Activated B cell treated with CpG ODN at 0.5 μM for 24 hours (primary cell): ENCODE data around the gene PLA2G2E. TPM values are rescaled to one million over a fixed set of nuclear protein-coding genes. Genes with fewer than 3 reads are reported as not detected.
A peak's percentile ranks its signal among the peaks of the same experiment; 100 is the strongest.

Experiments
- ATAC-seq: fragments of 200-7000 bp; cut with Tn5 transposase; one replicate; pipeline ENCODE4 v1.10.0; 2021; ENCODE audit warnings: low read depth, mild to moderate bottlenecking, moderate library complexity
- CTCF ChIA-PET: fragments of 350-600 bp; sonication (Branson Sonifier 250); formaldehyde crosslinking; loops from one replicate; lab custom pipeline; 2021; ENCODE audit warnings: antibody characterized with exemption; lab: Charles Lee
- POLR2A ChIA-PET: fragments of 350-600 bp; sonication (Branson Sonifier 250); formaldehyde crosslinking; loops from one replicate; lab custom pipeline; 2021; ENCODE audit warnings: antibody characterized with exemption; lab: Charles Lee
- DNase-seq: peaks from one replicate; pipeline ENCODE4 v3.0.0; 2022
- H3K27ac Mint-ChIP-seq: one replicate; pipeline ENCODE4 v1.8.0; 2020; ENCODE audit warnings: mixed read lengths
- H3K27me3 Mint-ChIP-seq: one replicate; pipeline ENCODE4 v1.8.0; 2021; ENCODE audit warnings: mixed read lengths
- H3K36me3 Mint-ChIP-seq: one replicate; pipeline ENCODE4 v1.8.0; 2021; ENCODE audit warnings: low read depth, mixed read lengths
- H3K4me1 Mint-ChIP-seq: one replicate; pipeline ENCODE4 v1.8.0; 2021; ENCODE audit warnings: mixed read lengths
- H3K4me3 Mint-ChIP-seq: one replicate; pipeline ENCODE4 v1.8.0; 2020; ENCODE audit warnings: mild to moderate bottlenecking, mixed read lengths
- H3K9me3 Mint-ChIP-seq: one replicate; pipeline ENCODE4 v1.8.0; 2020; ENCODE audit warnings: mixed read lengths
- intact Hi-C: fragments of 100-400 bp; cut with micrococcal nuclease; formaldehyde crosslinking; loops from one replicate; pipeline ENCODE4 v1.15.1; 2024
- total RNA-seq: library from RNA; stranded (reverse); gene quantifications from 2 replicates; pipeline ENCODE4 v1.2.3, GENCODE V29; 2022
- TF ChIP-seq, protein P1 (sequence below): fragments of 200-600 bp; IDR thresholded peaks from one replicate; pipeline ENCODE4 v1.8.0; 2022; ENCODE audit warnings: antibody characterized with exemption, mild to moderate bottlenecking

The PLA2G2E gene
- total RNA-seq, 1 donor from 2014 or later = not detected

DNA sequence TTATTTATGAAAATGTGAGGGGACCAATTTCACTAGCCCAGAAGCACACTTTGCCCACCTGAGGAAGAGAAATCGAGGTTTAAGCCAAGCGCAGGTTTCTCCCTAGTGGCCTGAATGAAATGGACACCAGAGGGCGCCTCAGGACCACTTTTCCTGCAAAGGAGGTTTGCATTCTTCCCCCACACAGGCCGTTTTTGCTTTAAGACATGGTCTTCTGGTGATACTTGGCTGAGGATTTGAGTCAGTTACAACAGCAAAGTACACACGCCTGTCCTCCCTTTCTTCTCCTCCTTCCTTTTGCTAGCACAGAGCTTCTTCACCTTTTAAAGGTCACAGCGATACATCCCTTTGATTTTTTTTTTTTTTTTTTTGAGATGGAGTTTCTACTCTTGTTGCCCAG, 5.4 kb downstream of the PLA2G2E start:
- intact Hi-C loops = loop anchor here (1.0 to 2.0 kb wide), 6 partner anchors 169 to 722 kb away; no protein-coding TSS in a partner anchor
- TF ChIP-seq, protein P1, sequence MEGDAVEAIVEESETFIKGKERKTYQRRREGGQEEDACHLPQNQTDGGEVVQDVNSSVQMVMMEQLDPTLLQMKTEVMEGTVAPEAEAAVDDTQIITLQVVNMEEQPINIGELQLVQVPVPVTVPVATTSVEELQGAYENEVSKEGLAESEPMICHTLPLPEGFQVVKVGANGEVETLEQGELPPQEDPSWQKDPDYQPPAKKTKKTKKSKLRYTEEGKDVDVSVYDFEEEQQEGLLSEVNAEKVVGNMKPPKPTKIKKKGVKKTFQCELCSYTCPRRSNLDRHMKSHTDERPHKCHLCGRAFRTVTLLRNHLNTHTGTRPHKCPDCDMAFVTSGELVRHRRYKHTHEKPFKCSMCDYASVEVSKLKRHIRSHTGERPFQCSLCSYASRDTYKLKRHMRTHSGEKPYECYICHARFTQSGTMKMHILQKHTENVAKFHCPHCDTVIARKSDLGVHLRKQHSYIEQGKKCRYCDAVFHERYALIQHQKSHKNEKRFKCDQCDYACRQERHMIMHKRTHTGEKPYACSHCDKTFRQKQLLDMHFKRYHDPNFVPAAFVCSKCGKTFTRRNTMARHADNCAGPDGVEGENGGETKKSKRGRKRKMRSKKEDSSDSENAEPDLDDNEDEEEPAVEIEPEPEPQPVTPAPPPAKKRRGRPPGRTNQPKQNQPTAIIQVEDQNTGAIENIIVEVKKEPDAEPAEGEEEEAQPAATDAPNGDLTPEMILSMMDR = peak; percentile 86
- Mint-ChIP-seq H3K27me3 (peaks cover 5% of the 10 kb centered on the region), H3K27ac (no peak overlapping the region), H3K4me3 (no peak overlapping the region), H3K36me3 (peaks cover 18% of the 10 kb centered on the region), H3K4me1 (peaks cover 2% of the 10 kb centered on the region), H3K9me3 (no peaks in the 10 kb centered on the region)
- peak; percentile 57 for DNase-seq
- ATAC-seq = peak; percentile 74
- ChIA-PET CTCF (interaction anchor here (0.7 to 6.8 kb wide), 10 partner anchors 8 to 577 kb away, joined by 3 to 91 read pairs (median 3); partner anchors contain the start of gene OTUD3), POLR2A (no interaction called here)

GRCh38 chr1:19910650-19911049, 12.8 kb downstream of the PLA2G2E start:
- peaks cover 85% of the 10 kb centered on the region for H3K36me3 Mint-ChIP-seq
- no peak overlapping the region for H3K27ac Mint-ChIP-seq
- intact Hi-C loops = no loop called here
- TF ChIP-seq, protein P1 = no peak
- no peaks in the 10 kb centered on the region for H3K27me3 Mint-ChIP-seq
- DNase-seq = no peak
- no peak overlapping the region for H3K4me3 Mint-ChIP-seq
- CTCF ChIA-PET = interaction anchor here (1.3 to 1.4 kb wide), 2 partner anchors 8 to 302 kb away, joined by 3 to 6 read pairs; no protein-coding TSS in a partner anchor
- no peak for ATAC-seq
- H3K4me1 Mint-ChIP-seq = no peaks in the 10 kb centered on the region
- H3K9me3 Mint-ChIP-seq = no peaks in the 10 kb centered on the region
- POLR2A ChIA-PET = no interaction called here

GRCh38 chr1:19909971-19910370, 13.4 kb downstream of the PLA2G2E start:
- POLR2A ChIA-PET = no interaction called here
- H3K27ac Mint-ChIP-seq = no peak overlapping the region

DNA sequence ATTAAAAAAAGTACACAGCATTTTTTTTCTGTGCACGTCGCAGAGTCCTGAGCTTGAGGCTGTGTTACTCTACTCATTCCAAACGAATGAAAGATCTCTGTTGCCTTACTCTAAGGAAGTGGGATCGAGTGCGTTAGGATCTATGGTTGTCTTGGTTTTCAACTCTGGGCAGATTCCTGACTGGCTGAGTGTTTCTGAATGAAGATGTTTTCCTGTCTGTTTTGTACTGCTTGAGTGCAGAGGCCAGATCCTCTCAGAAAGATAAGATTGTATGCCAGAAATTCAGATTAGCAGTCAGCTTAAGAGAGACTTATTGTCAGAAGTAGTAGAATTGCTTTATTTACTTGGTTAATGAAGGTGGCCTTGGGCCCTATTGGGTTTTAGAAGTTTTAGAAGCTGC, 14.0 kb downstream of the PLA2G2E start:
- Mint-ChIP-seq H3K4me1 (no peaks in the 10 kb centered on the region), H3K9me3 (no peaks in the 10 kb centered on the region), H3K27me3 (no peaks in the 10 kb centered on the region), H3K4me3 (no peak overlapping the region), H3K27ac (no peak overlapping the region), H3K36me3 (peaks cover 88% of the 10 kb centered on the region)
- TF ChIP-seq, protein P1 = no peak
- ATAC-seq (no peak), DNase-seq (no peak)
- CTCF ChIA-PET = interaction anchor here (1.3 kb wide), 1 partner anchor 9 kb away, joined by 3 read pairs; no protein-coding TSS in a partner anchor
- intact Hi-C loops = no loop called here
- POLR2A ChIA-PET = no interaction called here

More at GRCh38 chr1:19909971-19910370, 13.4 kb downstream of the PLA2G2E start:
- ATAC-seq = no peak
- no peak for DNase-seq
- no peaks in the 10 kb centered on the region for H3K27me3 Mint-ChIP-seq
- H3K36me3 Mint-ChIP-seq = peaks cover 88% of the 10 kb centered on the region
- H3K4me3 Mint-ChIP-seq = no peak overlapping the region
- CTCF ChIA-PET = interaction anchor here (1.3 kb wide), 1 partner anchor 9 kb away, joined by 3 read pairs; no protein-coding TSS in a partner anchor
- intact Hi-C loops = no loop called here
- TF ChIP-seq, protein P1 = no peak
- no peaks in the 10 kb centered on the region for H3K9me3 Mint-ChIP-seq
- H3K4me1 Mint-ChIP-seq = no peaks in the 10 kb centered on the region

- ChIA-PET CTCF (no interaction called here), POLR2A (no interaction called here)
- intact Hi-C loops = no loop called here
- H3K36me3 Mint-ChIP-seq = peaks cover 83% of the 10 kb centered on the region
- no peak for ATAC-seq
- no peaks in the 10 kb centered on the region for H3K27me3 Mint-ChIP-seq
- H3K4me3 Mint-ChIP-seq = no peak overlapping the region
- H3K9me3 Mint-ChIP-seq = no peaks in the 10 kb centered on the region
- TF ChIP-seq, protein P1 = no peak
- H3K4me1 Mint-ChIP-seq = no peaks in the 10 kb centered on the region
- DNase-seq = no peak
- H3K27ac Mint-ChIP-seq = no peak overlapping the region
Observed at GRCh38 chr1:19907456-19907855, 16.0 kb downstream of the PLA2G2E start.
